Measurements from ENCODE around the gene LPAR2.

The LPAR2 gene

GRCh38 chr19:19661141-19661674 is 33.2 kb upstream of the LPAR2 start:
- TF ChIP-seq JUND (IDR thresholded peaks at IDR 0.05; ENCODE audit: low read depth), result no peak
- DNase-seq (ENCODE audit: low read depth in 1 of 2, low spot score in 1 of 2), result no peak
- in situ Hi-C loops (cut with HindIII; ENCODE audit: low pct_unique_long_range_greater_than_20kb, low sequenced_read_pairs), result no loop called here

DNA sequence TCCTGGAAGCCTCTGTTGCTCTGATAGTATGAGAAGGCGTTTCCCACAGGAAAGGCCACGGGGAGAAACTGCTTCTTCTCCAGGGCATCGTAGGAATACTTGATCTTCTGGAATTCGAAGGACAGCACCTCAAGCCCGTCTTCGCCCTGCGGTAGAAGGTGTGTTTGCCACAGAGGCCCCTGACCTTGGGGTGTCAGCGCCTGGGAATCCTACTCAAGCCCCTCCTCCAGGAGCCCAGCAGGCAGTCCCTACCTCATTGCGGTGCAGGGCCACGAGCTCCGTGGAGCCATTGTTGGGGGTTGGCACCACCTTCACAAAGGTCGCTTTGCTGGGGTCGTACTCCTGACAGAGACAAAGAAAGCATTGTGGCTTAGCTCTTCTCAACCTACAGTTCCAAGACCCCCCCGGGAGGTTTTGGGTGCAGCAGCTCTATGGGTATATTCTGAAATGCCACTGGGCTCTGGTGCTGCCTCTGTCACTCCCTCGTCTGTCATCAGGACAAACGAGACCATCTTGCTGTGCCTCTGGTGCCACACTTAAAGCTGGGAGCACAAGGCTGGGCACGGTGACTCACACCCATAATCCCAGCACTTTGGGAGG is 31.7 kb upstream of the LPAR2 start:
- TF ChIP-seq JUND (IDR thresholded peaks at IDR 0.05; ENCODE audit: low read depth), result no peak
- DNase-seq (ENCODE audit: low read depth in 1 of 2, low spot score in 1 of 2), result no peak
- in situ Hi-C loops (cut with HindIII; ENCODE audit: low pct_unique_long_range_greater_than_20kb, low sequenced_read_pairs), result no loop called here

GRCh38 chr19:19657397-19657783 is 29.4 kb upstream of the LPAR2 start:
- DNase-seq (ENCODE audit: low read depth in 1 of 2, low spot score in 1 of 2), result no peak
- in situ Hi-C loops (cut with HindIII; ENCODE audit: low pct_unique_long_range_greater_than_20kb, low sequenced_read_pairs), result no loop called here
- no peak for TF ChIP-seq JUND (IDR thresholded peaks at IDR 0.05; ENCODE audit: low read depth)

DNA sequence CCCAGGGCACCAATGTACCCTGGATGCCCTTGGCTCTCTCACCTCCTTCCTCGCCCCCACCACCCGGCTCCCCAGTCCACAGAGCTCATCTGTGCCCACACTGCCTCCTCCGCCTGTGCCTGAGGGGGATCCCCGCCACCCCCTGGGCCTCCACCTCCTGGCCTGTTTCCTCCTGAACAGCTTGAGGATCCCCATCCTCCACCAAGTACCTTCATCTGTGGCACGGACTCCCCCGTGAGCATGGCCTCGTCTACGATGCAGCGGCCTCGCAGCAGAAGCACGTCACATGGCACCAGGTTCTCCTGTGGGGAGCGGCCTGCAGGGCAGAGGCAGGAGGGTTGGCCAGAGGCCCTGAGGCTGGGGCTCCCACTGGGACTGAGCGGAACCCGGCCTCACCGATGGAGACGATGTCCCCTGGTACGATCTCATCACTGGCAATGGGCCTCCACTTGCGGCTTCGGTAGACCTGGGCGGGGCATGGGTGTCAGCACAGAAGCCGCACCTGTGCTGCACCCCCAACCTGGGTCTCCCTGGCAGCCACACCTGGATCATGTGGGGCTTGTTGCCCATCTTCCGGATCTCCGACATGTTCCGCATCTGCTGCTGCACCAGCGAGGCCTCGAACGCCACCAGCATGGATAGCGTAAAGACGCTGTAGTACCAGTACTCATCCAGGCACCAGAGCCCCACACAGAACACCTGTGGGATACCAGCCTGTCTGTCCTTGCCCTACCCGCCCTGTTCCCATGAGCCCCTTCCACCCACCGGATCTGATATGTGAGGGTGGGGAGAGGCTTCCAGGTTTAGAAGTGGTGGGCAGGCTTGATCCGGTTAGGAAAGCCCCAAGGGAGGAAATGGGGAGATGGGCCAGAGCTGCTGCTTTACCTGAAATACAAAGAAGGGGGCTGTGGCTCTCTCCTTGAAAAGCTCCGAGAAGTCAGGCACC is 28.7 kb upstream of the LPAR2 start:
- DNase-seq (ENCODE audit: low read depth in 1 of 2, low spot score in 1 of 2), result no peak
- TF ChIP-seq JUND (IDR thresholded peaks at IDR 0.05; ENCODE audit: low read depth), result no peak
- in situ Hi-C loops (cut with HindIII; ENCODE audit: low pct_unique_long_range_greater_than_20kb, low sequenced_read_pairs), result no loop called here

DNA sequence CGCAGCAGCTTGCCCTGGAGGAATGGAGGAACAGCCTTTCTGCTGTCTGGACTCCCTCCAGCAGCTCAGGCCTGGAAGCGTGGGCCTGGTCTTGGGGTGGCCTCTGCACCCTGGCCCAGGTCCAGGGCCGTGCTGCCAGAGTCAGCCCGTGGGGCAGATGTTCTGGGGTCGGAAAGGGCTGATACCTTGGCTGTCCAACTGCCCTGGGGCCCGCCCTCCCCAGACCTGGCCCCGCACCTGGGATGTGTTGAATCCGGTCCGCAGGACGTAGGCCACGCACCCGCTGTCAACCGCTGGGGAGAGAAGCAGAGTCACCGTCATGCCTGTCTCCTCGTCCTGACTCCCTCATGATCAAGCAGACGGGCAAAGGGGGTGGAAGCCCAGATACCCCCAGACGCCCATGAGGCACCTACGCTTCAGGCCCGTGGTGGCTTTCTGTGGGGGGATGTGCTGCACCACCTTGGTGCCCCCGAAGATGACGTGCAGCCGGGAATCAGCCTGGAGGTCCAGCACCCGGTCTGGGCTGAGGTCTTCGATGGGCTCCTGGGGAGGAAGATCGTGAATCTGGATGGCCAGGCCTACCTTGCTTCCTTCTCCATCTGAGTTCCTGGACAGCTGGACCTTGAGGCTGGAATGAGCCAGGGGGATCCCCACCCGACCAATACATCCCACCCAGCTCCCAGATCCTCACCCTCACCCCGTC is 27.8 kb upstream of the LPAR2 start:
- in situ Hi-C loops (cut with HindIII; ENCODE audit: low pct_unique_long_range_greater_than_20kb, low sequenced_read_pairs), result no loop called here
- DNase-seq (ENCODE audit: low read depth in 1 of 2, low spot score in 1 of 2), result no peak
- TF ChIP-seq JUND (IDR thresholded peaks at IDR 0.05; ENCODE audit: low read depth), result no peak

GRCh38 chr19:19655051-19655594 is 27.1 kb upstream of the LPAR2 start:
- in situ Hi-C loops (cut with HindIII; ENCODE audit: low pct_unique_long_range_greater_than_20kb, low sequenced_read_pairs), result no loop called here
- DNase-seq (ENCODE audit: low read depth in 1 of 2, low spot score in 1 of 2), result no peak
- TF ChIP-seq JUND (IDR thresholded peaks at IDR 0.05; ENCODE audit: low read depth), result no peak

DNA sequence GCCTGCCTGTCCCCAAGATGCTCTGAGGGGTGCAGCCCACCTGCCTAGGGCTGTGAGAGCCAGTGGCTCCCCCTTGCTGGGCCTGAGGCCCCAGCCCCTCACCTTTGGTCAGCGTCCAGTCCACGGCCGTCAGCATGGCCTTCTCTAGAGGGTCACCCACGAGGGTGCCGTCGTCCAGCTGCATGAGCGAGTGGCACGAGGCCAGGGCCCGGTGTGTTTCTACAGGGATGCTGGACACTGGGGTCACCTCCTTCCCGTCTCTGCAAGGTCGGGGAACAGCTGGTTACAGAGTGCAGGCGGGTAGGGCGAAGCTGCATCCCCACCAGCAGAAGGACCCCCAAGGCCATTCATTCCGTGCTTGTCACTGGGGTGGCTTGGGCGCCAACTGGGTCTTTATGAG is 26.4 kb upstream of the LPAR2 start:
- no peak for DNase-seq (ENCODE audit: low read depth in 1 of 2, low spot score in 1 of 2)
- in situ Hi-C loops (cut with HindIII; ENCODE audit: low pct_unique_long_range_greater_than_20kb, low sequenced_read_pairs), result no loop called here
- no peak for TF ChIP-seq JUND (IDR thresholded peaks at IDR 0.05; ENCODE audit: low read depth)

- no peak for DNase-seq (ENCODE audit: low read depth in 1 of 2, low spot score in 1 of 2)
- no peak for TF ChIP-seq JUND (IDR thresholded peaks at IDR 0.05; ENCODE audit: low read depth)
- in situ Hi-C loops (cut with HindIII; ENCODE audit: low pct_unique_long_range_greater_than_20kb, low sequenced_read_pairs), result no loop called here
Observed at GRCh38 chr19:19653597-19654147, 25.7 kb upstream of the LPAR2 start.

DNA sequence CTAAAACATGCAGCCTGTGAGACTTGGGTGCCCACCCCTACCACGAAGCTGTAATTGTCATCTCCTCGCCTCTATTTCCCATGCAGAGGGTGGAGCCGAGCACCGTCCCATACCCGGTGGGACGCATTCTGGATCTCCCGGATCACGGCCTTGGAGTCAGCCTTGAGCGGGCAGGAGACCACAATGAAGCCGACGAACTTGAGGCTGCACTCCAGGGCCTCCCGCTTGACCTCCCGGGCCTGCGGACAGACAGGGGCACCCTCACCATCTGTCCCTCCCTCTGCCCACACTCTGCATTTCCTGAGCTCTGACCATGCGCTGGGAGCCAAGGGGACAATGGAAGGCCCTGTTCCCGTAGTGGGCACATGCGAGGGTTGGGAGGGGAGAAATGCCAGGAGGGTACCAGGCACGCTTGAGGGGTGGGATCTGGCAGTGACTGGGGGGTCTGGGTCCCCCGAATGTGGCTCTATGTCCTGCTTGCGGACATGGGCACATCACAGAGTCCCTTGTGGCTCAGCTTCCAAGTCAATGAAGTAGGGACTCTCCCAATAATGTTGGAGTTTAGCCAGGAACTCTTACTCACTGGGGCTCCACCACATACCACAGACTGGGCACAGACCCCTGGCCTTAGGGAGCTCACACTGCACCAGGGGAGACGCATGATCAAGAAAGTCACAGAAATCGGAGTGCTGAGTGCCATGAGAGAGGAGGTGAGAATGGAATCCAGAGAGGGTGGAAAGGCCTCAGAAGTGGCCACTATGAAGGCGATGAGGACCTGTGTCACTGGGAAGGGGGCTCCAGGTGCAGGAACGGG is 24.7 kb upstream of the LPAR2 start:
- in situ Hi-C loops (cut with HindIII; ENCODE audit: low pct_unique_long_range_greater_than_20kb, low sequenced_read_pairs), result no loop called here
- TF ChIP-seq JUND (IDR thresholded peaks at IDR 0.05; ENCODE audit: low read depth), result no peak
- no peak for DNase-seq (ENCODE audit: low read depth in 1 of 2, low spot score in 1 of 2)

DNA sequence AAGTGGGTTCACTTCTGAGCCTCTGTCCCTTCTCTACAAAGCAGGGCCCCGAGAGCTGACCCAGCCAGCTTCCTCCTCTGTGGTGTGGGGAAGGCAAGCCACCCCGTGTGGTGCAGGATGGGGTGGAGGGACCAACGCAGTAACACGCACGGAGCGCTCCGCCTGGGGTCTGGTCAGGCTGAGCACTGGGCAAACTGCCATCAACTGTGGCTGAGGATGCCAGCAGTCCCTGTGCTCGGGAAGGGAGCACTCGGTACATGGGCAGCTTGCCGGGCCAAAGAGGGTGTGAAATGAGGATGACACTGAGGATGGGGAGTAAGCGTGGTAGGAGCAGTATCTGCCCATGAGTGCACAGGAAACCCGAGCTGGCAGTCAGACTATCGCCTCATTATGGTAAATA is 23.1 kb upstream of the LPAR2 start:
- no peak for DNase-seq (ENCODE audit: low read depth in 1 of 2, low spot score in 1 of 2)
- no peak for TF ChIP-seq JUND (IDR thresholded peaks at IDR 0.05; ENCODE audit: low read depth)
- in situ Hi-C loops (cut with HindIII; ENCODE audit: low pct_unique_long_range_greater_than_20kb, low sequenced_read_pairs), result no loop called here

DNA sequence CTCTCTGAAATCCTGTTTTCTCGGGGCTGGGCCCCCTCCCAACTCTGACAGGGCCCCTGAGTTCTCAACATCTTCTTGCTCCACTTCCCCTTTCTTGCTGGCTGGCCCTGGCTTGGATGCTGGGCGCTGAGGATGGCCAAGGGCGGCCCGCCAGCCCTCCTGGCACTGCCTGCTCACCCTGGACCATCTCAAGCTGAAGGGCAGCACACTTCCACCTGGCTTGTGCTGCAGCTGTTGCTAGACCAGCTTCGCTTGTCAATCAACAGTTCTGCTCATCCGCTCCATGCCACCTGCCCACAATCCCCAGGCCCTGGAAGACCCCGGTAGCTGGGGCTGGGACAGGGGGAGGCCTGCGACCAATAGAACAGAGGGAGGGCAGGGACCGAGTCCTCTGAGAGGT is 22.3 kb upstream of the LPAR2 start:
- TF ChIP-seq JUND (IDR thresholded peaks at IDR 0.05; ENCODE audit: low read depth), result no peak
- no peak for DNase-seq (ENCODE audit: low read depth in 1 of 2, low spot score in 1 of 2)
- in situ Hi-C loops (cut with HindIII; ENCODE audit: low pct_unique_long_range_greater_than_20kb, low sequenced_read_pairs), result no loop called here

All from T47D (cell line).